Activated naive CD4-positive, alpha-beta T cell treated with anti-CD3 and anti-CD28 coated beads, Interleukin-2, amount 50 U/mL, for 16 hours (primary cell): Measurements from ENCODE around the gene A4GNT.
"Not testable (repeated sequence)": the region's sequence is repeated elsewhere in the genome, so short reads cannot be mapped to it uniquely, and the experiment has no call there.

Experiments used
- DNase-seq: peaks from one replicate; pipeline ENCODE4 v3.0.0-alpha.2; 2020

The A4GNT gene

DNA sequence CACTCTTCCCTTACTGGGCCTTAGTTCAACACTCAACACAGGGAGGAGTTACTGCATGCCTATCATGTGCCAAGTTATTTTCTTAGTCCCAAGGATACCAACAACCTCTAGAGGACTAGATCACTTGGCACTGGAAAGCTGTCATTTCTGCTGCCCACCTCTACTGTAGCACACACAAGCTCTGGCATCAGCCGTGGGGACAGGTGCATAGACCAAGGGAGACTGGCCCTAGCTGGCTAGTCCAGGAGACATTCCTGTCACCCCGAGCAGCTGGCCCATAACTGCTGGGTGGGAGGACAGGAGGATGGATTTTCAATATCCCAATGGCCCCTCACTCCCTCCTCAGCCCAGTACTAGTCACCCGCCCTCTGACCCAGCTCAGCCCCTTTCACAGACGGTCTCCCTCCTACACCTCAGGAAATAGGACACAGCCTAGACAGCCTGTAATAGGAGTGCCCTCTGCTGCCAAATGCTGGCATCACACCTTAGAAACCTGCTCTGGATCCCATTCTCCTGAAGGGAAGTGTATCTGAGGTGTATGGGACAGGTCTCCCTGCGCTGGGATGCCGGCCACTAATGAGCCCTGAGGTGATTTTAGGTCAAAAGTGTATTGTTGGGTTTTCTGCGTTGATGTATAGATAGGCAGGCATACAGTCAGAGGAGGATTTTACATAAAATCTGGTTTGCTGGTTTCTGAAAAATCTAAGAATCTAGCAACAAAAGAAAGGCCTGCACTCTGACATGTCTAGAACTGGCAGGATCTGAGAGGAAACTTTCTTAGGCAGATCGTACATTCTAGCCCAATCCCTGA, 13.4 kb downstream of the A4GNT start:
- DNase-seq = peak; percentile 51

DNA sequence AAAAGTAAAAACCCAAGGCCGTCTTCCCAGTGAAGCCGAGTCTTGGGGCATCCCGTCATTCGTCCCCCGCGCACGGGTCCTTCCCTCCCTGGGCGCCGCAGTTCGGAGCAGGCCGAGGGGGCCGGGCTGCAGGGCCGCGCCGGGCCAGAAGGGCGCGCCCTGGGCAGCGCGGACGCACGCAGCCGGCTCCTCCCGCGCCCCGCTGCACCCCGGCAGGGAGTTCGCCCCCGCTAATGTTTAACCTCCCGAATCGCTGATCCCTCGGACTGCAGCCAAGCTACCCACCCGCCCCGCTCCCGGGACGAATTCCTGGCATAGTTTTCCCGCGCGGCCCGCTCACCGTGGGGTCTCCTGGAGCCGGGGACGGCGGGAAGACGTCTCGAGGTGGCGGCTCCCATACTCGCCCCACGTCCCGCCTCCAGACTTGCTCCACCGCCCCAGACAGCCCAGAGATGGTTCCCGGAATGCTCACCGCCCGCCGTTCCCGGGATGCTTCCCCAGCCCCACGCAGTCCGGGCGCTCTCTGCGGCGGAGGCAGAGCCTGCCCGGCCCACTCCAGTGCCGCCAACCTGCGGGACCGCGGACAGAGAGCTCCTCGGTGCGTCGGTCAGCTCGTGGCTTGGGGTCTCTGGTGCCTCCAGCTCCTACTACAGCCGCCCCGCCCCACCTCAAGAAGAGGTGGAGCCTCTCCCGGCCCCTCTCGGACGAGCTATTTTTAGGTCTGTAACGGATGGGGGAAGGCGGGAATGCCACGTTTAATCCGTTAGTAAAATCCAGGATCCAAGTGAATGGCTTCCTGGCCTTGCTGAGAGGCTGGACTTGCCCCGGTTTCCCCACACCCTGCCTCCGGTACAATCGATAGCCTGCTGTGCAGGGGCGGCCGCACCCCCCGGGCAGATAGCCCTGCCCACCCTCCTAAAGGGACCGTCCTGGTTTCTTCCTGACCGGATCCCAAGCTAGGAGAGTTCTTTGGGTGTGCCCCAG, 16.9 kb downstream of the A4GNT start, which contains the start of gene DZIP1L:
Gene DZIP1L, minus strand, starts transcription at position 621 of the 984 bp plus-strand sequence. CDS start 11,637 bp downstream, outside the sequence.
- DNase-seq = peak; percentile 32

DNA sequence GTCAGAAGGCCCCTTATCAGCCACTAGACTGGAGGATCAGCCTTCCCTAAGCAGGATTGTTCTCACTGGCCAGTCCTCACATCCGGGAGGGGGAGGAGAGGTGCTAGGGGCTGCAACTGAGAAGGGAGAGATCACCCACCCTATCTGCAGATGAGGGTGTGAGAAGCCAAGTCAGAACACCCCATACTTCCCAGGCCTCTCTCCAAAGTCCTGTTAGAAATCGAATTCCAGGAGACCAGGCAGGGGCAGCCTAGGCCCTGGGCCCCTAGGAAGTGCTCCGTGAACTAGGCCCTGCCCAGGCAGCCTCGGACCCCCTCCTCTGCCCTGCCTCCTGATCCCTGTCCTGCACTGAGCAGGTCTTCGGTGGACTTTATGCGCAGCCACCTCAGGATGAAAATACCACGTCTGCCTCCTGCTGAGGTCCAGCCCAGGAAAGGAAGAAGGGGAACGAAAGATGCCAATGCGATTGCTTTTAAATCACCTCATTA, 17.7 kb downstream of the A4GNT start:
- no peak for DNase-seq

DNA sequence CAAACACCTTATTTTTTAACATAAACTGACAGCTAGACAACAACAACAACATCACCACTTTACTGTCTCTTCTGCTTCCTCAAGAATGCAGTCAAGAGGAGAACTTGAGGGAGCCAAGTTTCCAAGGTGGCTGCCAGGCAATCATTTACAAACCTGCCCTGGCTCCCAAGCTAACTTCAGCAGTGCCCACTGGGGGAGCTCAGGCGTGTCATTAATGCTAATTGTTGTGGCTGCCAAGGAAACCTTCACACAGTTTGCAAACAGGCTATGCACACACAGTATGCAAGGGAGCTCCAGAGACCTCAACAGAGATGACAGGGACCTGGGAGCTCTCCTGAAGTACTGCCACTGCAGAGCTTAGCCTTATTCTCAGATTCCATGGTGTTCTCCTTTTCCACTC, 18.9 kb downstream of the A4GNT start:
- no peak for DNase-seq

DNA sequence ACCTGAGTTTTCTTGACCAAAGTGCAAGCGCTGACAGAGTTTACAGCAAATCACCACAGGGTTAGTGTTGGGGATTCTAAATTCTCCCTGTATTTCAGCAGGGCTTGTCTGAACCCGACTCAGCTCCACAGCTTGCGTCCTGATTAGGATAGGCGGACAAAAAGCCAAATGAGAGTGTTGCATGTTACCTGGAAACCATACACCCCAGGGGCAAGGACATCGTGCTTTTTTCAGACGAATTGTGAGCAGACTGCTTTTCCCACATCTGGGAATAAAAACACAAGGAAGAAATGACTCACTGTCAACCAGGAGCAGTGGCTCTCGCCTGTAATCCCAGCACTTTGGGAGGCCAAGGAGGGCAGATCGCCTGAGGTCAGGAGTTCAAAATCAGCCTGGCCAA, 19.8 kb downstream of the A4GNT start:
- no peak for DNase-seq

DNA sequence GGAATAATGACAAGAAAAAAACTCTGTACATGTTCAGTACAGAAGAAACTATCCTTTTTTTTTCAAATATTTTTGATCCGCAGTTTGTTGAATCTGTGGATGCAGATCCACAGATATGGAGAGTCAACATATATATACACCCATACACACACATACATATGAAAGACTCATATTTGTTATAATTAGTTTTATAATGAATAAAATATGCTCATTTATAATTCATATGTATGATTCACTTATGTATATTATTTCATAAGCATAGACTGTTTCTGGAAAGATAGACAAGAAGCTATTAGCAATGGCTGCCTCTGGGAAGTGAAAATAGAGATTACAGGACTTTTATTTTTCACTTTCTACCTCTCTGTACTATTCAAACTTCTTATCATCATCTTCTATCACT, 26.6 kb downstream of the A4GNT start:
- DNase-seq = no peak

DNA sequence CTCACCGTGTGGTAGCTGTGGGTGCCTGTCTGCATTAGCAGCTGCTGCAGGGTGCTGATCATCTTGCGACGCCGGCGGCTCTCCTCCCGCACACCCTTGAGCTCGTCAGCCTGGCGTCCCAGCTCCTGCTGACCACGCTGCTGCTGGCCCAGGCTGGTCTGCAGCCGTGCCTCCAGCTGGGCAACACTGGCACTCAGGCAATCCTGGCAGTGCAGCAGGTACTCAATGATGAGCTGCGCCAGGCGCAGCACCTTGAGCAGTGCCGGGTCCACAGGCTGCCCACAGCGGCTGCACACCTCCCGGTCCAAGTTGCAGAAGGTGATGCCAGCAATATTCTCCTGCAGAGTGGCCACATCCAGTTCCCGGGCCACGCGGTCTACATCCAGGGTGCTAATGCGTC, 28.7 kb downstream of the A4GNT start:
- DNase-seq = no peak

DNA sequence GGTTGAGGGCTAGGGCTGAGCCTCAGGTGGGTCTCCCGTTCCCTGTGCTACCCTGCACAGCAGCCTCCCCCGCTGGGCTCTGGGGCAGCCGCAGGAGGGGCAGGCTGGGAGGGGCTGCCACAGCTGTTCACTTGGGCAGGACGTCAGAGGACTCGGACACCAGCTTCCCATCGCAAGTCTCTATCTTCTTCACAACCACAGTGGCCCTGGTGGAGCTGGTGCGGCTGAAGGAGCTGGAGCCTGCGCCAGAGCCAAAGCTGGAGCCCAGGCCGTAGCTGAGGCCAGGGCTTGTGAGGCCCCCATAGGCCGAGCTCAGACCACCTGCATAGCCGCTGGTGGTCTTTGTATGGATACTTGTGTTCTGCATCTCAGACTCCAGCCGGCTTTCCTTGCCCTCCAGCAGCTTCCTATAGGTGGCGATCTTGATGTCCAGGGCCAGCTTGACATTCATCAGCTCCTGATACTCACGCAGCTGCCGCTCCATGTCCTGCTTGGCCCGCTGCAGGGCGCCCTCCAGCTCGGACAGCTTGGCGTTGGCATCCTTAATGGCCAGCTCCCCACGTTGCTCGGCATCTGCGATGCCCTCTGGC, 30.7 kb downstream of the A4GNT start:
- DNase-seq = not testable (repeated sequence)

DNA sequence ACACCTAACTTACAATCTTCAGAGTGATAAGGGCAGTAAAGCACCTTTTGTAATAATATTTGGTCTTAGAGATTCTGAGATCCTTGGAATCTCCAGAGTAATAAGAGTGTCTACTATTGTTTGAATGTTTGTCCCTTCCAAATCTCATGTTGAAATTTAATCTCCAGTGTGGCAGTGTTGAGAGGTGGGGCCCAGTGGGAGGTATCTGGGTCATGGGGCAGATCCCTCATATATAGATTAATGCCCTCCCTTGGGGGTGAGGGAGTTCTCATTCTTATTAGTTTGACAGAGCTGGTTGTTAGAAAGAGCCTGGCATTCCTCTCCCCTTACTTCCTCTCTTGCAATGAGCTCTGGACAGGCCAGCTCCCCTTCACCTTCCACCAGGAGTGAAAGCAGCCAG, 32.8 kb downstream of the A4GNT start:
- DNase-seq = no peak

DNA sequence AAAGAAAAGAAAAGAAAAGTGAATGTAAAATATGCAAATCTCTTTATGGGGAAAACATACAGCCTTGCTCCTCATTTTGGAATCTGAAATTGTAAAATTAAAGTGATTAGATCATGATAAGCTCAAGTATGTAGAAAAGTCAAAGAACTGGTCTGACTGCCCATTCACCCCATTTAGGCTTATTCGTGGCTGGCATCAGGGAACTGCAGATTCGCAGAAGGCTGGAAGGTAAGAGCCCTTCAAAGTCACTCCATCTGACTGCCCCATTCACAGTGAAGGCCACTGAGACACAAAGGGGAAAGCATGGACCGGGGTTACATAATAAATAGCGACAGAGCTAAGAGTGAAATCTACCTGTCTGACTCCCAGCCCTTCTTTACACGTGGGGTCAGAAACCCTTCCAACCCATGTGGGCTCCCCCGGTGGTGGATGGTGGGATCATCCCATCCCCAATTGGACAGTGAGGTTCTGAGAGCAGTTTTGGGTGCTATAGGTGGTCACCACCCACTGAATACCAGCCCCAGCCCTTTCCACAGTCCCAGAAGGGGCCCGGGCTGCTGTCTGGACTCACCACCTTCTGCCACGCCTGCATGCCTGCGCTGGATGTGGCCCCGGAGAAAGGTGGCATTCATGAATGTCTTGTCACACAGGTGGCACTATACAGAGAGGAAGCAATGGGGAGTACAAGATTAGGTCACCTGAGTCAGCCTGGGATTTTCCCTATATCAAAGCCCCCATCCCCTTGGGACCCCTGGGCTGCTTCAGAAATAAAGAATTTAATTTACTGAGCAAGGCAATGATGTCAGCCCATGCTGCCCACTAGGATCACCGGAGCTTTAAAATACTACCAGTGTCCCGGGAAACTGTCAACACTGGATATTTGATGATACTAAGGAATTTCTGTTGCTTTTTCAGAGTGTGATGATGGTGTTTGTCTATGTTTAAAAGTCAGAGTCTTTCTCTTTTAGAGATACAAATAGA, 34.7 kb downstream of the A4GNT start:
- DNase-seq = no peak

DNA sequence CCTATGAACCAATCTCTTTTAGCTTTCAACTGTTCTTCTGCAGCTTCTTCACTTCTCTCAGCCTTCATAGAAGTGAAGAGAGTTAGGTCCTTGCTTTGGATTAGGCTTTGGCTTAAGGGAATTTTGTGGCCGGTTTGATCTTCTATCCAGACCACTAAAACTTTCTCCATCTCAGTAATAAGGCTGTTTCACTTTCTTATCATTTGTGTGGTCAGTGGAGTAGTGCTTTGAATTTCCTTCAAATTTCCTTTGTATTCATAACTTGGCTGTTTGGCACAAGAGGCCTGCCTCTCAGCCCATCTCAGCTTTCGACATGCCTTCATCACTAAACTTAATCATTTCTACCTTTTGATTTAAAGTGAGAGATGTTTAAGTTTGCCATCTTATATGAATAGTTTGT, 38.5 kb downstream of the A4GNT start:
- DNase-seq = no peak

DNA sequence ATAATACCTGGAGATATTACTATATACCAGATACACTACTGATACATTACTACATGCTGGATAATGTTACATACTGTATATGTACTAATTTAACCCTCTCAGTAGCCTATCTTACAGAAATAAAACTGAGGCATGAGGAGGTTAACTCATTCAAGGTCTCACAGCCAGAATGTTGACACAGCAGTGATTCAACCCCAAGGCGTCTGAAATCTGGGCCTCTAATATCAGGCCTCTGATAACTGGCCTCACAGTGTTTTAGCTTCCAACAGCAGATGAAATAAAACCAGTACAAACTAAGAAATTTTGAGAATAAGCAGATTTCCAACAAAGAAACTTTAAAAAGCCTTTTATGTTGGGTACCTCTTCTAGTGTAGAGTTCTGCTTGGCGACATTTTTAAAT, 40.2 kb downstream of the A4GNT start:
- no peak for DNase-seq

DNA sequence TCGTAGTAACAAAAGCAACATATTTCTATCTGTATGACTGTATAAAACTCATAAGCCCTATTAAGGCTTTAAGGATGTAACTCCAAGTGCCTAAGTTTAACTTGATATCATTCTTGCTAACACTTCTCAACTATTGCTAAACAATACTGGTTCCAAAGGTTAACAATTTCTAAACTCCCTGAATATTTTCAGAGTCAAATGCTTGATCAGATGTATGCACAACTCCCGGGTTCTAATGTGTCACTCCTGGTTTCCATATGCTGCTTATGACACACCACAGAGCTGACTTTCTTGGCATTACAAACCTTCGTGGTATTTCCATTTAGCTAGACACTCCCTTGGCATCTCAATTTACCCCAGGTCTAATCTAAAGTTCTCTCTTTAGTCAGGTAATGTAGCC, 43.1 kb downstream of the A4GNT start:
- DNase-seq = no peak

DNA sequence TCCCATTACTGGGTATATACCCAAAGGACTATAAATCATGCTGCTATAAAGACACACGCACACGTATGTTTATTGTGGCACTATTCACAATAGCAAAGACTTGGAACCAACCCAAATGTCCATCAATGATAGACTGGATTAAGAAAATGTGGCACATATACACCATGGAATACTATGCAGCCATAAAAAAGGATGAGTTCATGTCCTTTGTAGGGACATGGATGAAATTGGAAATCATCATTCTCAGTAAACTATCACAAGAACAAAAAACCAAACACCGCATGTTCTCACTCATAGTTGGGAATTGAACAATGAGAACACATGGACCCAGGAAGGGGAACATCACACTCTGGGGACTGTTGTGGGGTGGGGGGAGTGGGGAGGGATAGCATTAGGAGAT, 46.4 kb downstream of the A4GNT start:
- not testable (repeated sequence) for DNase-seq

DNA sequence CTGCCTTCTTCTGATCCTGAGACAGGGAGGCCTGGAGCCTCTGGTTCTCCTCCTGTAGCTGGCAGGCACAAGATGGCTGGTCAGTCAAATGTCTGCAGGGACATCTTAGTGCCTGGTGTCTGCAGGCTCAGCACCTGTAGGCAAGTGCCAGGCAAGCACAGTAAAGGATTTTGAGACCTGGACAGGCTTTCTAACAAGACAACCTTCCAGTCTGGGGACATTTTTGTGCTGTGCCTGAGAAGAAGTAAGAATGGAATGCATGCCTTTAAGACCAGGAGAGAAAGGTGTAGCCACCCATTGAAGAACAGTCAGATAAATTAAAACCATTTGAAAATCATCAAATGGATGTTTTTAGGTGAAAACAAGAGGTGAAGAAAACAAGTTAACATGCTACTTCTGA, 48.0 kb downstream of the A4GNT start:
- DNase-seq = no peak

DNA sequence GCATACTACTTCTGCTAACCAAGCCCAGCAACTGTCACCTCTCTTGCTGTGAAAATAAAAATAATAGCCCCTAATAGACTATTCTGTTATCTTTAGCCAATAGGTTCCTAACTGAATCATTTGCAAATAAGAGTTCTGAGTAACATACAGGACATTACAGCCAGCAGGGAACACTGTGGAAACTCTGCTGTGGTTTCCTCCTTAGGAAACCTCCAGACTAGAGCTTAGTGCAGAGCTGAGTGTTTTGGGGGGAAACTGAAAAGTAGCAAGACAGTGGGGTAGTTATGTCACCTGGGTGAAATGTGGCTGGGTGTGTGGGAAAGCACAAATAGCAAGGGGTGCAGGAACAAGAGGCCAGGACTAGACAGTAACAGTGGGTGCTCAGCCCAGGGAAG, 49.2 kb downstream of the A4GNT start:
- no peak for DNase-seq

DNA sequence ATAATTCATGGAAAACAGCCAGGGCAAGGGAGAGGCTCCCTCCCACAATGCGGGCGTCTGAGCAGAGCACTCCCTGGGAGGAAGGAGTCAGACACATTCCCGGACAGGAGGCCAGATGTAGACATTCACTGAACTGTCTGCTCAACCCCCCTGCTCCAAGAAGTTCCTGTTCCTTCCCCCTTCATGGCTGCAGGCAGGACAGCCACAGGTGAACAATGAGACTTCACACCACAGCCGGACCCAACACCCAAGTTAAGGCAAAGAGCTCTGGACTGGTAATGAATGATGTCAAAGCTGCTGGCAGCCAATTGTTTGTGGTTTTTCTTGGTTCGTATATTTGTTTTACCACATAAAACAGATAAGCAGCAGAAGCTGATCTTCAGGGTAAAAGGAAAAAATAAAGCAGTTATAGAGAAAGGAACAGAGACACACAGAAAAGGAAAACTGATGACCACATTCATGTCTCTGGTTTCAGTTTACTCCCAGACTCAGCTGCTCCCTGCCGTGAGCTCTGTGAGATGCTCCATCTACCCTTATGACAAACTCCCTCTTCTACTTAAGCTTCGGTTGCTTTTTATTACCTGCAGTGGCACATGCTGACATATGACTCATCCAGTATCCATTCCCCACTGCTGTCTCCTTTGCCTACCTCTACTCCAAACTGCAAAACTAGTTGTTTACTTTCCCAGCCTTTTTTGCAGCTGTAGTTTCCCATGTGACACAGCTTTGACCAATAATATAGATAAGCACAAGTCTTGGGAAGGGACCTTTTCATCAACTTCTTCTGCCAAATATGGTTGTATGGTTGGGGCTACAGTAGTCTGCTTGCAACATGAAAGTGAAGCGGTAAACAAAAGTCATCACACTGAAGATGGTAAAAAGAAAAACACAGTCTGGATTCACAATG, 49.9 kb downstream of the A4GNT start:
- DNase-seq = no peak

DNA sequence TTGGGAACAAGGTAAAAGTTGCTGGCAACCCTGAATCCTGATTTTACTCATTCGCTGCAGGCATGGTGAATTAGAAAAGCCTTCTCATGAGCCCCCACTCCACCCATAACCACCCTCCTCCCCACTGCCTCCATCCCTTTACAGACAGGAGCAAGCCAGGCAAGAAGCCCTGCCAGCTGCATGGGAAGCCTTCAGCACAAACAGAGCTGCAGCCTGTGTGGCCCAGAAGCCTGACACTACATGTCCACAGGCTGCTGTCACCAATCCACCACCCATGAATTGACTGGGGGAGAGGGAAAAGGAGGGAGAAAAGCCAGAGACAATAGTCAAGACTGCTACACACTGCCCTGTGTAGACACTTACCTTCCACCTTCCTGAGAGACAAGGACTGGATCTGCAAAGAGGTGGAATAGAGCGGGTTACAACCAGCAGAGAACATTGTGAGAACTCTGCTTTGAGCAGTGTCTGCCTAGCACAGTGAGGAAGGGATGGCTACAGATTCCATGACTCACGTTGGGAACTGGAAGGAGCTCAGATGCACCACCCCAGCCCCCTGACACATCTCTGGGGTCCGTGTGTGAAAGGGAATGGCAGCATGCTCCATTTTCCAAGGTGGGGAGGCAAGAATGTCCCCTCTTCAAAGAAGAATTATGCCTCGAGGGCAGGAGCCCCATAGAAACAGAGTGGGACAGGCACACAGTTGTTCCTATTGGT, 50.7 kb downstream of the A4GNT start:
- no peak for DNase-seq

DNA sequence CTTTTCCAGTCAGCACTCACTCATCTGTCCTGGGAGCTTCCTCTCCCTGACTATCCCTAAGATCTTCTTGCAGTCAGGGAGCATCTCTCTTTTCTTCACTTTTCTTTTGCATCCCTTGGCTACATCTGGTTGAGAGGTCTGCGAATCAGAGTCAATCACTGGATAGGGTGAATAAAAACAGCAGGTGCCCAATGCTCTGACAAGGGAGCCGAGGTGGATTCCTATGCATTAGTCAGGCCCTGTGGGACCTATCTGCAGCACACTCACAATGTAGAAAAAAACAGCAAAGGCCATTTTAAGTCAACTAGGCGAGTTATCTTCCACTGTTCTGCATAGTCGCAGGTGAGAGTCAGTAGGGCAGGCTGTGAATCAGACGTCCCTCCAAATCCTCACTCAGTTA, 52.3 kb downstream of the A4GNT start:
- DNase-seq = no peak

DNA sequence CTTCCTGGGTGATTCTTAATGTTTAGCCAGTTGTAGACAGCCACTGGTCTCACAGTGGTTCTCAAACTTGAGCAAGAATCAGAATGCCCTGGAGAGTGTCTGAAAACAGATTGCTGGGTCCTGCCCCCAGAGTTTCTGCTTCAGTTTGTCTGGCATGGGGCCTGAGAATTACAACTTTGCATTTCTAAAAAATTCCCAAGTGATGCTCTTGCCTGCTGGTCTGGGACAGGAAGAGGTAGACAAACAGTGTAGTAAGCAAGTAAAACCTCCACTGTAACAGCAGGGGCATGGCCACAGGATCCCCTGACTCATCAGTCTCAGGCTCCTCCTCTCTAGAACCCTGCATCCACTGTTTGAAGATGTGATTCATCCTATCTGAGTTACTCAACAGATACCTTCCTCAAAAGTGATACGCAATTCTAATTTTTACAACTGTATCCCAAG, 53.3 kb downstream of the A4GNT start:
- no peak for DNase-seq
